OCI-LY7 (cell line): ENCODE data around the gene RNASE12. TPM values are rescaled to one million over a fixed set of nuclear protein-coding genes. Genes with fewer than 3 reads are reported as not detected.
"Not testable (repeated sequence)": the region's sequence is repeated elsewhere in the genome, so short reads cannot be mapped to it uniquely, and the experiment has no call there.

ENCODE experiments used
- BruUV-seq: library from RNA; stranded (reverse); fragments of 400-500 nt; replicated peaks from 2 replicates; lab custom pipeline; 2021; lab: Mats Ljungman, UMichigan
- CTCF ChIA-PET: fragments of 300-600 bp; sonication (Branson Sonifier 250); formaldehyde crosslinking; loops from one replicate; lab custom pipeline; 2022; ENCODE audit warnings: antibody characterized with exemption; ENCODE audit not compliant: unreplicated experiment; lab: Charles Lee
- POLR2A ChIA-PET: fragments of 300-600 bp; sonication (Branson Sonifier 250); formaldehyde crosslinking; loops from one replicate; lab custom pipeline; 2022; ENCODE audit warnings: antibody characterized with exemption; lab: Charles Lee
- DNase-seq: peaks from one replicate; pipeline ENCODE4 v3.0.0-alpha.2; 2015; ENCODE audit warnings: low spot score
- H2AFZ ChIP-seq: fragments of 200-600 bp; sonication (generic), shearing (Covaris generic); 2 replicates; pipeline ENCODE4 v1.6.1; 2014; ENCODE audit warnings: mild to moderate bottlenecking, antibody characterized with exemption, low read length, moderate library complexity
- H3K27ac ChIP-seq: fragments of 200-600 bp; sonication (generic); 2 replicates; pipeline ENCODE4 v1.5.1; 2014; ENCODE audit warnings: mixed run types, low read depth, mild to moderate bottlenecking, moderate library complexity, low read length, inconsistent platforms; ENCODE audit not compliant: poor library complexity, severe bottlenecking
- H3K36me3 ChIP-seq: fragments of 200-600 bp; sonication (generic); 2 replicates; pipeline ENCODE4 v1.6.1; 2014; ENCODE audit warnings: mild to moderate bottlenecking, antibody characterized with exemption, low read length, moderate library complexity, mixed read lengths; ENCODE audit not compliant: insufficient read depth
- H3K4me1 ChIP-seq: fragments of 200-600 bp; sonication (generic); 2 replicates; pipeline ENCODE4 v1.5.1; 2014; ENCODE audit warnings: mild to moderate bottlenecking, low read length; ENCODE audit not compliant: insufficient read depth, poor library complexity, severe bottlenecking
- H3K4me2 ChIP-seq: fragments of 200-600 bp; sonication (generic); 2 replicates; pipeline ENCODE4 v1.6.1; 2014; ENCODE audit warnings: mild to moderate bottlenecking, low read length
- H3K4me3 ChIP-seq: fragments of 200-600 bp; sonication (generic); 2 replicates; pipeline ENCODE4 v1.5.1; 2014; ENCODE audit warnings: mild to moderate bottlenecking, low read depth, low read length; ENCODE audit not compliant: poor library complexity, severe bottlenecking
- H3K79me2 ChIP-seq: fragments of 200-600 bp; sonication (generic); 2 replicates; pipeline ENCODE4 v1.6.1; 2016; ENCODE audit warnings: low read depth, mild to moderate bottlenecking, low read length, moderate library complexity, mixed read lengths; ENCODE audit not compliant: insufficient read depth
- H3K9me2 ChIP-seq: fragments of 200-600 bp; sonication (generic); 2 replicates; pipeline ENCODE4 v1.6.1; 2016; ENCODE audit warnings: mild to moderate bottlenecking, low read length, mixed read lengths; ENCODE audit not compliant: insufficient read depth
- H3K9me3 ChIP-seq: fragments of 200-600 bp; sonication (generic); 2 replicates; pipeline ENCODE4 v1.6.1; 2014; ENCODE audit warnings: mild to moderate bottlenecking, mixed run types, low read length, mixed read lengths
- H4K20me1 ChIP-seq: fragments of 200-600 bp; sonication (generic); 2 replicates; pipeline ENCODE4 v1.6.1; 2014; ENCODE audit warnings: mild to moderate bottlenecking, antibody characterized with exemption, low read length, moderate library complexity, mixed read lengths; ENCODE audit not compliant: insufficient read depth
- CTCF ChIP-seq: fragments of 200-600 bp; sonication (generic); conservative IDR thresholded peaks from 2 replicates; pipeline ENCODE4 v1.5.1; 2014; ENCODE audit warnings: mild to moderate bottlenecking, antibody characterized with exemption, low read length, moderate library complexity, mixed read lengths
- EZH2phosphoT487 ChIP-seq: fragments of 200-600 bp; sonication (generic); IDR thresholded peaks from 2 replicates; pipeline ENCODE4 v1.6.1; 2018; ENCODE audit warnings: low read depth, borderline replicate concordance, mild to moderate bottlenecking, mixed run types, antibody characterized with exemption, low read length, moderate library complexity, mixed read lengths
- intact Hi-C: fragments of 100-400 bp; cut with micrococcal nuclease; formaldehyde crosslinking; loops from one replicate; pipeline ENCODE4 v1.10.0; 2022; ENCODE audit not compliant: unreplicated experiment
- total RNA-seq, 2 experiments: library from RNA; depleted of rRNA in 1 of 2; stranded (reverse); fragments of >200 nt in 1 of 2; shearing (Covaris generic) in 1 of 2; gene quantifications; 2 replicates each; pipeline ENCODE4 v1.2.3, GENCODE V29; 2014 to 2022

RNASE12 gene
- total RNA-seq, 2 experiments from 2014 or later: not detected

- Histone ChIP-seq H3K9me2 (no peaks in the 10 kb centered on the region), H3K79me2 (no peaks in the 10 kb centered on the region), H3K9me3 (no peaks in the 10 kb centered on the region), H3K27ac (no peak overlapping the region), H2AFZ (no peak overlapping the region), H3K36me3 (no peaks in the 10 kb centered on the region), H4K20me1 (no peaks in the 10 kb centered on the region), H3K4me1 (no peaks in the 10 kb centered on the region), H3K4me2 (no peak overlapping the region), H3K4me3 (no peak overlapping the region)
- no peak for DNase-seq
- TF ChIP-seq EZH2phosphoT487: no peak
- TF ChIP-seq CTCF: no peak
- ChIA-PET POLR2A (interaction anchor here (1.0 to 1.3 kb wide), 2 partner anchors 15 to 23 kb away, joined by 3 read pairs; no protein-coding TSS in a partner anchor), CTCF (no interaction called here)
- BruUV-seq: no TSS peak
- intact Hi-C loops: no loop called here
Observed at GRCh38 chr14:20597108-20597507, 5.9 kb upstream of the RNASE12 start.

GRCh38 chr14:20595726-20596125 lies 4.5 kb upstream of the RNASE12 start:
- H3K9me3 ChIP-seq, DNase-seq, POLR2A ChIA-PET, H4K20me1 ChIP-seq, H3K79me2 ChIP-seq, H2AFZ ChIP-seq, H3K27ac ChIP-seq, H3K9me2 ChIP-seq, H3K4me2 ChIP-seq, H3K4me3 ChIP-seq, H3K36me3 ChIP-seq, intact Hi-C loops, BruUV-seq, H3K4me1 ChIP-seq, CTCF ChIA-PET: not testable (repeated sequence)

- Histone ChIP-seq H3K4me2 (no peak overlapping the region), H3K4me1 (no peaks in the 10 kb centered on the region), H3K27ac (no peak overlapping the region), H3K9me2 (no peaks in the 10 kb centered on the region), H3K36me3 (no peaks in the 10 kb centered on the region), H3K79me2 (no peaks in the 10 kb centered on the region), H3K9me3 (no peaks in the 10 kb centered on the region), H3K4me3 (no peak overlapping the region), H4K20me1 (no peaks in the 10 kb centered on the region), H2AFZ (no peak overlapping the region)
- BruUV-seq: no TSS peak
- ChIA-PET CTCF (no interaction called here), POLR2A (no interaction called here)
- intact Hi-C loops: no loop called here
- no peak for DNase-seq
- no peak for TF ChIP-seq EZH2phosphoT487
- TF ChIP-seq CTCF: no peak
Observed at GRCh38 chr14:20592574-20592973, 1.4 kb upstream of the RNASE12 start.
